Calu3 (cell line): Measurements from ENCODE around the gene ABCA6. TPM values are rescaled to one million over a fixed set of nuclear protein-coding genes. Genes with fewer than 3 reads are reported as not detected.

ENCODE experiments used
- BruUV-seq: library from RNA; stranded (reverse); fragments of 400-500 nt; replicated peaks from 2 replicates; lab custom pipeline; 2021; lab: Mats Ljungman, UMichigan
- CTCF ChIA-PET: fragments of 300-600 bp; sonication (Branson Sonifier 250); formaldehyde crosslinking; loops from one replicate; lab custom pipeline; 2022; ENCODE audit warnings: antibody characterized with exemption; lab: Charles Lee
- DNase-seq: peaks from one replicate; pipeline ENCODE4 v3.0.0; 2022
- H3K27ac Mint-ChIP-seq: one replicate; pipeline ENCODE4 v1.8.0; 2022; ENCODE audit warnings: mixed read lengths; ENCODE audit not compliant: unreplicated experiment
- H3K27me3 Mint-ChIP-seq: one replicate; pipeline ENCODE4 v1.8.0; 2022; ENCODE audit warnings: mixed read lengths; ENCODE audit not compliant: unreplicated experiment
- H3K36me3 Mint-ChIP-seq: one replicate; pipeline ENCODE4 v1.8.0; 2022; ENCODE audit warnings: mild to moderate bottlenecking, moderate library complexity, mixed read lengths; ENCODE audit not compliant: insufficient read depth, unreplicated experiment
- H3K4me1 Mint-ChIP-seq: one replicate; pipeline ENCODE4 v1.8.0; 2022; ENCODE audit warnings: mild to moderate bottlenecking, low read depth, mixed read lengths; ENCODE audit not compliant: unreplicated experiment
- H3K4me3 Mint-ChIP-seq: one replicate; pipeline ENCODE4 v1.8.0; 2022; ENCODE audit warnings: mild to moderate bottlenecking, low read depth, moderate library complexity, mixed read lengths; ENCODE audit not compliant: unreplicated experiment
- H3K9me3 Mint-ChIP-seq: one replicate; pipeline ENCODE4 v1.8.0; 2022; ENCODE audit warnings: low read depth, mixed read lengths; ENCODE audit not compliant: unreplicated experiment
- CTCF ChIP-seq: fragments of 200-600 bp; IDR thresholded peaks from one replicate; pipeline ENCODE4 v1.8.0; 2022; ENCODE audit warnings: antibody characterized with exemption; ENCODE audit not compliant: unreplicated experiment
- intact Hi-C: fragments of 100-400 bp; cut with micrococcal nuclease; formaldehyde crosslinking; loops from one replicate; pipeline ENCODE4 v1.10.0; 2022; ENCODE audit not compliant: unreplicated experiment
- total RNA-seq: library from RNA; stranded (reverse); gene quantifications from 2 replicates; pipeline ENCODE4 v1.2.3, GENCODE V29; 2022

ABCA6 gene
- total RNA-seq, 1 experiment from 2014 or later: not detected

GRCh38 chr17:69093279-69093789 is 48.4 kb downstream of the ABCA6 start:
- DNase-seq: no peak
- CTCF ChIA-PET: no interaction called here
- peak overlapping the region; percentile 87 for H3K27ac Mint-ChIP-seq
- H3K27me3 Mint-ChIP-seq: no peaks in the 10 kb centered on the region
- peaks cover 18% of the 10 kb centered on the region for H3K4me1 Mint-ChIP-seq
- peaks cover 4% of the 10 kb centered on the region for H3K9me3 Mint-ChIP-seq
- no TSS peak for BruUV-seq
- intact Hi-C loops: loop anchor here (5.0 kb wide), 1 partner anchor 84 kb away; no protein-coding TSS in a partner anchor
- no peaks in the 10 kb centered on the region for H3K36me3 Mint-ChIP-seq
- TF ChIP-seq CTCF: no peak
- H3K4me3 Mint-ChIP-seq: peak overlapping the region; percentile 44

GRCh38 chr17:69090365-69090764 is 51.3 kb downstream of the ABCA6 start:
- H3K27ac Mint-ChIP-seq: no peak overlapping the region
- no peaks in the 10 kb centered on the region for H3K27me3 Mint-ChIP-seq
- H3K36me3 Mint-ChIP-seq: no peaks in the 10 kb centered on the region
- no TSS peak for BruUV-seq
- CTCF ChIA-PET: no interaction called here
- peaks cover 18% of the 10 kb centered on the region for H3K4me1 Mint-ChIP-seq
- intact Hi-C loops: loop anchor here (5.0 kb wide), 1 partner anchor 87 kb away; no protein-coding TSS in a partner anchor
- H3K4me3 Mint-ChIP-seq: no peak overlapping the region
- peaks cover 4% of the 10 kb centered on the region for H3K9me3 Mint-ChIP-seq
- DNase-seq: no peak
- no peak for TF ChIP-seq CTCF

- Mint-ChIP-seq H3K36me3 (no peaks in the 10 kb centered on the region), H3K4me3 (no peak overlapping the region), H3K27me3 (no peaks in the 10 kb centered on the region), H3K9me3 (peaks cover 4% of the 10 kb centered on the region), H3K4me1 (peaks cover 17% of the 10 kb centered on the region), H3K27ac (no peak overlapping the region)
- intact Hi-C loops: no loop called here
- TF ChIP-seq CTCF: no peak
- no peak for DNase-seq
- CTCF ChIA-PET: no interaction called here
- no TSS peak for BruUV-seq
These were observed 53.0 kb downstream of the ABCA6 start for GRCh38 chr17:69088643-69089200.

- no TSS peak for BruUV-seq
- H3K4me1 Mint-ChIP-seq: no peaks in the 10 kb centered on the region
- no peak overlapping the region for H3K27ac Mint-ChIP-seq
- peaks cover 6% of the 10 kb centered on the region for H3K9me3 Mint-ChIP-seq
- H3K36me3 Mint-ChIP-seq: no peaks in the 10 kb centered on the region
- intact Hi-C loops: no loop called here
- TF ChIP-seq CTCF: no peak
- DNase-seq: no peak
- no peak overlapping the region for H3K4me3 Mint-ChIP-seq
- no peaks in the 10 kb centered on the region for H3K27me3 Mint-ChIP-seq
- CTCF ChIA-PET: no interaction called here
These were observed 55.1 kb downstream of the ABCA6 start for GRCh38 chr17:69086641-69087040.
